Right atrium auricular region (tissue), 2 donors: ENCODE data around the gene FCER2. TPM values are rescaled to one million over a fixed set of nuclear protein-coding genes. Genes with fewer than 3 reads are reported as not detected.
"Not testable (repeated sequence)": the region's sequence is repeated elsewhere in the genome, so short reads cannot be mapped to it uniquely, and the experiment has no call there.

Experiments
- DNase-seq: peaks from one replicate; pipeline ENCODE4 v3.0.0-alpha.2; 2019; ENCODE audit warnings: low spot score
- H3K27ac ChIP-seq, 2 donors: fragments of 200-600 bp; sonication (generic); 1 replicate in 1 of 2; 2 replicates in 1 of 2; pipeline ENCODE4 v1.5.1; 2016 to 2019
- H3K27me3 ChIP-seq, 2 donors: fragments of 200-600 bp; sonication (generic); one replicate each; pipeline versions ENCODE4 v1.5.1 to v1.6.0; 2017 to 2019
- H3K36me3 ChIP-seq: fragments of 200-600 bp; sonication (generic); one replicate; pipeline ENCODE4 v1.5.1; 2016
- H3K4me1 ChIP-seq, 2 donors: fragments of 200-600 bp; sonication (generic); one replicate each; pipeline versions ENCODE4 v1.5.1 to v1.6.0; 2017 to 2019
- H3K4me3 ChIP-seq, 2 donors: fragments of 200-600 bp; sonication (generic); 1 replicate in 1 of 2; 2 replicates in 1 of 2; pipeline ENCODE4 v1.5.1; 2017 to 2019; ENCODE audit warnings: mild to moderate bottlenecking in 1 of 2, moderate library complexity in 1 of 2
- H3K9me3 ChIP-seq, 2 donors: fragments of 200-600 bp; sonication (generic); one replicate each; pipeline ENCODE4 v1.5.1; 2019
- CTCF ChIP-seq, 2 donors: fragments of 200-600 bp; sonication (generic); IDR thresholded peaks; one replicate each; pipeline ENCODE4 v1.5.1; 2019; ENCODE audit warnings: antibody characterized with exemption in 2 of 2
- total RNA-seq, 2 donors: library from RNA; depleted of rRNA; stranded (reverse); fragments of >200 nt; gene quantifications; one replicate each; pipeline ENCODE4 v1.1.0, GENCODE V29; 2016

The FCER2 gene
- total RNA-seq, 2 donors from 2014 or later = not detected

- H3K4me3 ChIP-seq = no peak overlapping the region
- no peaks in the 10 kb centered on the region for H3K9me3 ChIP-seq
- DNase-seq = no peak
- no peaks in the 10 kb centered on the region for H3K36me3 ChIP-seq
- H3K4me1 ChIP-seq = no peaks in the 10 kb centered on the region
- no peak for TF ChIP-seq CTCF (IDR thresholded peaks at IDR 0.05)
- no peaks in the 10 kb centered on the region for H3K27me3 ChIP-seq
- H3K27ac ChIP-seq = no peak overlapping the region
Observed at GRCh38 chr19:7645656-7646425, 56.1 kb downstream of the FCER2 start.

GRCh38 chr19:7645163-7645562 is 56.8 kb downstream of the FCER2 start:
- no peak overlapping the region for H3K4me3 ChIP-seq
- no peak overlapping the region for H3K27ac ChIP-seq
- no peaks in the 10 kb centered on the region for H3K4me1 ChIP-seq
- no peaks in the 10 kb centered on the region for H3K27me3 ChIP-seq
- no peak for TF ChIP-seq CTCF (IDR thresholded peaks at IDR 0.05)
- DNase-seq = no peak
- H3K9me3 ChIP-seq = no peaks in the 10 kb centered on the region
- H3K36me3 ChIP-seq = no peaks in the 10 kb centered on the region

GRCh38 chr19:7644550-7644877 is 57.4 kb downstream of the FCER2 start:
- Histone ChIP-seq H3K9me3 (no peaks in the 10 kb centered on the region), H3K4me3 (no peak overlapping the region), H3K36me3 (no peaks in the 10 kb centered on the region), H3K4me1 (no peaks in the 10 kb centered on the region), H3K27me3 (no peaks in the 10 kb centered on the region), H3K27ac (no peak overlapping the region)
- no peak for TF ChIP-seq CTCF (IDR thresholded peaks at IDR 0.05)
- DNase-seq = no peak

- H3K36me3 ChIP-seq, H3K4me3 ChIP-seq, H3K27ac ChIP-seq, H3K4me1 ChIP-seq, DNase-seq, H3K27me3 ChIP-seq, H3K9me3 ChIP-seq: not testable (repeated sequence)
Observed at GRCh38 chr19:7643629-7644549, 58.0 kb downstream of the FCER2 start.

GRCh38 chr19:7643031-7643415 is 58.9 kb downstream of the FCER2 start:
- no peak for TF ChIP-seq CTCF (IDR thresholded peaks at IDR 0.05)
- Histone ChIP-seq H3K27ac (no peak overlapping the region), H3K36me3 (no peaks in the 10 kb centered on the region), H3K4me3 (no peak overlapping the region), H3K27me3 (no peaks in the 10 kb centered on the region), H3K9me3 (no peaks in the 10 kb centered on the region), H3K4me1 (no peaks in the 10 kb centered on the region)
- DNase-seq = no peak

GRCh38 chr19:7642295-7643030 is 59.5 kb downstream of the FCER2 start:
- no peak for DNase-seq
- H3K4me3 ChIP-seq = no peak overlapping the region
- H3K9me3 ChIP-seq = no peaks in the 10 kb centered on the region
- peaks cover 0 to 3% of the 10 kb centered on the region in 2 donors for H3K27me3 ChIP-seq
- no peaks in the 10 kb centered on the region for H3K36me3 ChIP-seq
- H3K27ac ChIP-seq = no peak overlapping the region
- no peaks in the 10 kb centered on the region for H3K4me1 ChIP-seq
- TF ChIP-seq CTCF (IDR thresholded peaks at IDR 0.05) = no peak
